Measurements from ENCODE around the gene GATAD2A.

GRCh38 chr19:19388568-19389555, 16.6 kb upstream of the GATAD2A start:
- TF ChIP-seq POLR2A (IDR thresholded peaks at IDR 0.05; ENCODE audit: low read depth, low read length) (no peak), POLR2AphosphoS5 (IDR thresholded peaks at IDR 0.05; ENCODE audit: low read depth, low read length) (no peak)
